Measurements from ENCODE around the gene NT5M. TPM values are rescaled to one million over a fixed set of nuclear protein-coding genes. Genes with fewer than 3 reads are reported as not detected.
"Not testable (repeated sequence)": the region's sequence is repeated elsewhere in the genome, so short reads cannot be mapped to it uniquely, and the experiment has no call there.

The NT5M gene
- total RNA-seq, 2 donors from 2014 or later: 1.2 to 1.3 TPM

GRCh38 chr17:17258998-17259397, 44.2 kb upstream of the NT5M start:
- H3K27ac ChIP-seq: no peak overlapping the region
- TF ChIP-seq, protein P1, sequence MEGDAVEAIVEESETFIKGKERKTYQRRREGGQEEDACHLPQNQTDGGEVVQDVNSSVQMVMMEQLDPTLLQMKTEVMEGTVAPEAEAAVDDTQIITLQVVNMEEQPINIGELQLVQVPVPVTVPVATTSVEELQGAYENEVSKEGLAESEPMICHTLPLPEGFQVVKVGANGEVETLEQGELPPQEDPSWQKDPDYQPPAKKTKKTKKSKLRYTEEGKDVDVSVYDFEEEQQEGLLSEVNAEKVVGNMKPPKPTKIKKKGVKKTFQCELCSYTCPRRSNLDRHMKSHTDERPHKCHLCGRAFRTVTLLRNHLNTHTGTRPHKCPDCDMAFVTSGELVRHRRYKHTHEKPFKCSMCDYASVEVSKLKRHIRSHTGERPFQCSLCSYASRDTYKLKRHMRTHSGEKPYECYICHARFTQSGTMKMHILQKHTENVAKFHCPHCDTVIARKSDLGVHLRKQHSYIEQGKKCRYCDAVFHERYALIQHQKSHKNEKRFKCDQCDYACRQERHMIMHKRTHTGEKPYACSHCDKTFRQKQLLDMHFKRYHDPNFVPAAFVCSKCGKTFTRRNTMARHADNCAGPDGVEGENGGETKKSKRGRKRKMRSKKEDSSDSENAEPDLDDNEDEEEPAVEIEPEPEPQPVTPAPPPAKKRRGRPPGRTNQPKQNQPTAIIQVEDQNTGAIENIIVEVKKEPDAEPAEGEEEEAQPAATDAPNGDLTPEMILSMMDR (IDR thresholded peaks at IDR 0.05): no peak
- no peak overlapping the region for H3K4me3 ChIP-seq
- H3K4me1 ChIP-seq: no peaks in the 10 kb centered on the region
- no peaks in the 10 kb centered on the region for H3K27me3 ChIP-seq
- H3K9me3 ChIP-seq: no peaks in the 10 kb centered on the region
- H3K36me3 ChIP-seq: peaks cover 18% of the 10 kb centered on the region
- DNase-seq: no peak
- no peak overlapping the region for H3K9ac ChIP-seq (ENCODE audit: low read depth in 2 of 2, low read length in 2 of 2)
- intact Hi-C loops (cut with DNase I): no loop called here

GRCh38 chr17:17264430-17264829, 38.7 kb upstream of the NT5M start:
- intact Hi-C loops (cut with DNase I): no loop called here
- H3K36me3 ChIP-seq: peaks cover 16% of the 10 kb centered on the region
- no peaks in the 10 kb centered on the region for H3K27me3 ChIP-seq
- TF ChIP-seq, protein P1 (IDR thresholded peaks at IDR 0.05): no peak
- DNase-seq: no peak
- H3K27ac ChIP-seq: no peak overlapping the region
- no peaks in the 10 kb centered on the region for H3K4me1 ChIP-seq
- no peaks in the 10 kb centered on the region for H3K9me3 ChIP-seq
- no peak overlapping the region for H3K4me3 ChIP-seq
- H3K9ac ChIP-seq (ENCODE audit: low read depth in 2 of 2, low read length in 2 of 2): no peak overlapping the region

- Histone ChIP-seq H3K27me3 (no peaks in the 10 kb centered on the region), H3K9me3 (no peaks in the 10 kb centered on the region), H3K36me3 (peaks cover 3% of the 10 kb centered on the region), H3K4me1 (no peaks in the 10 kb centered on the region), H3K9ac (ENCODE audit: low read depth in 2 of 2, low read length in 2 of 2) (no peak overlapping the region), H3K4me3 (no peak overlapping the region), H3K27ac (no peak overlapping the region)
- intact Hi-C loops (cut with DNase I): no loop called here
- DNase-seq: no peak
- TF ChIP-seq, protein P1 (IDR thresholded peaks at IDR 0.05): peak; percentile 11
Observed at GRCh38 chr17:17269926-17270773, 33.0 kb upstream of the NT5M start.

GRCh38 chr17:17275971-17276370, 27.2 kb upstream of the NT5M start:
- Histone ChIP-seq H3K4me3 (no peak overlapping the region), H3K36me3 (no peaks in the 10 kb centered on the region), H3K9ac (ENCODE audit: low read depth in 2 of 2, low read length in 2 of 2) (no peak overlapping the region), H3K27me3 (no peaks in the 10 kb centered on the region), H3K27ac (no peak overlapping the region), H3K4me1 (peaks cover 12% of the 10 kb centered on the region), H3K9me3 (no peaks in the 10 kb centered on the region)
- TF ChIP-seq, protein P1 (IDR thresholded peaks at IDR 0.05): no peak
- intact Hi-C loops (cut with DNase I): no loop called here
- DNase-seq: no peak

- intact Hi-C loops (cut with DNase I); H3K27ac ChIP-seq; H3K27me3 ChIP-seq; DNase-seq; H3K9me3 ChIP-seq; H3K36me3 ChIP-seq; H3K4me3 ChIP-seq; H3K9ac ChIP-seq (ENCODE audit: low read depth in 2 of 2, low read length in 2 of 2): not testable (repeated sequence)
- H3K4me1 ChIP-seq: peaks cover 12% of the 10 kb centered on the region
Observed at GRCh38 chr17:17277431-17277830, 25.7 kb upstream of the NT5M start.

DNA sequence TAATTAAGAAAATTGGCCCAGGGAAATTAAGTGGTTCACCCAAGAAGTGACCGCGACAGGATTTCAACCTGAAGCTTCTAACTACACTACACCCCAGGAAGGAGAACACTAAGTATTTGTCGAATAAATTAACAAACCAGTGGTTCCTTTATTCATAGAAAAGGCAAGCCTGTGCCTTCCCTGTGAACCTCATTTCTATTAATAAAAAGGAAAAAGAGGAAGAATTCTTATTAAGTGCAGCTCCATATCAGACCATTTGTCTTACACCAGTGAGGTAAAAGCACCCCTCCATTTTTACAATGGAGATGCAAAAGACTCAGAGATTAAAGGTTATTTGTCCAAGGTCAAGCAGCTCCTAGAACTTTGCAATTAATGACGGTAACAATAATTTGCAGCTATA, 23.9 kb upstream of the NT5M start:
- no peaks in the 10 kb centered on the region for H3K36me3 ChIP-seq
- H3K27ac ChIP-seq: no peak overlapping the region
- no peaks in the 10 kb centered on the region for H3K9me3 ChIP-seq
- no peak for DNase-seq
- H3K9ac ChIP-seq (ENCODE audit: low read depth in 2 of 2, low read length in 2 of 2): no peak overlapping the region
- TF ChIP-seq, protein P1 (IDR thresholded peaks at IDR 0.05): no peak
- H3K27me3 ChIP-seq: no peaks in the 10 kb centered on the region
- H3K4me3 ChIP-seq: no peak overlapping the region
- intact Hi-C loops (cut with DNase I): no loop called here
- peaks cover 12% of the 10 kb centered on the region for H3K4me1 ChIP-seq

Data from colonic mucosa (tissue), 4 donors.